Stimulated activated CD4-positive, alpha-beta T cell treated with anti-CD3 and anti-CD28 coated beads, TNF-alpha, amount 100 ng/mL, for 24 hours (primary cell): ENCODE results near the gene PPM1H.

Experiments
- DNase-seq, 3 experiments: peaks; one replicate each; pipeline ENCODE4 v3.0.0-alpha.2; 2020; ENCODE audit warnings: low read depth in 3 of 3

The PPM1H gene

GRCh38 chr12:62714774-62715721 lies 219.9 kb downstream of the PPM1H start:
- DNase-seq, result no peak

GRCh38 chr12:62714181-62714773 lies 220.7 kb downstream of the PPM1H start:
- no peak for DNase-seq

- DNase-seq, result no peak
Measured at GRCh38 chr12:62713723-62714122, 221.2 kb downstream of the PPM1H start.

GRCh38 chr12:62712681-62713573 lies 222.0 kb downstream of the PPM1H start:
- no peak for DNase-seq

- no peak for DNase-seq
Measured at GRCh38 chr12:62711631-62712241, 223.2 kb downstream of the PPM1H start.

GRCh38 chr12:62709311-62709710 lies 225.6 kb downstream of the PPM1H start:
- DNase-seq, result no peak

GRCh38 chr12:62707939-62708338 lies 227.0 kb downstream of the PPM1H start:
- no peak for DNase-seq

GRCh38 chr12:62705846-62706245 lies 229.1 kb downstream of the PPM1H start:
- no peak for DNase-seq

GRCh38 chr12:62703011-62703380 lies 232.0 kb downstream of the PPM1H start:
- DNase-seq, result no peak

- DNase-seq, result no peak
Measured at GRCh38 chr12:62701492-62701891, 233.5 kb downstream of the PPM1H start.

- no peak for DNase-seq
Measured at GRCh38 chr12:62700091-62700880, 234.7 kb downstream of the PPM1H start.

- DNase-seq, result no peak
Measured at GRCh38 chr12:62698701-62699101, 236.2 kb downstream of the PPM1H start.

- DNase-seq, result no peak
Measured at GRCh38 chr12:62697893-62698292, 237.1 kb downstream of the PPM1H start.

- no peak for DNase-seq
Measured at GRCh38 chr12:62695696-62696095, 239.3 kb downstream of the PPM1H start.

- DNase-seq, result no peak
Measured at GRCh38 chr12:62694632-62695031, 240.3 kb downstream of the PPM1H start.

GRCh38 chr12:62694116-62694515 lies 240.8 kb downstream of the PPM1H start:
- no peak for DNase-seq

GRCh38 chr12:62693376-62694050 lies 241.4 kb downstream of the PPM1H start:
- no peak for DNase-seq

- DNase-seq, result no peak
Measured at GRCh38 chr12:62692884-62693283, 242.1 kb downstream of the PPM1H start.

GRCh38 chr12:62691309-62691708 lies 243.6 kb downstream of the PPM1H start:
- no peak for DNase-seq
